C4-2B (cell line): Measurements from ENCODE around the gene ABL2.

Experiments
- CTCF ChIP-seq: fragments of 450-650 bp; conservative IDR thresholded peaks from 2 replicates; pipeline ENCODE4 v1.5.1; 2017; ENCODE audit warnings: mild to moderate bottlenecking
- ZFX ChIP-seq: fragments of 450-650 bp; IDR thresholded peaks from 2 replicates; pipeline ENCODE4 v1.6.1; 2017

- no peak for TF ChIP-seq CTCF
- TF ChIP-seq ZFX: no peak
These were observed 35.0 kb upstream of the ABL2 start for GRCh38 chr1:179264507-179264906.
